ENCODE data around the gene ARFGAP2.

The ARFGAP2 gene

GRCh38 chr11:47154616-47155570 is 21.8 kb downstream of the ARFGAP2 start:
- H3K9ac ChIP-seq (ENCODE audit: low read length) = no peak overlapping the region
- H3K27ac ChIP-seq (ENCODE audit: low read length) = no peak overlapping the region
- H3K4me3 ChIP-seq (ENCODE audit: low read length) = no peak overlapping the region
- H3K27me3 ChIP-seq (ENCODE audit: control insufficient read depth, insufficient read depth, low read length) = no peaks in the 10 kb centered on the region
- no peaks in the 10 kb centered on the region for H3K9me3 ChIP-seq (ENCODE audit: control insufficient read depth, low read depth, low read length)
- H3K36me3 ChIP-seq (ENCODE audit: control insufficient read depth, low read depth, low read length) = no peaks in the 10 kb centered on the region
- peaks cover 4% of the 10 kb centered on the region for H3K4me1 ChIP-seq (ENCODE audit: control insufficient read depth, low read depth, low read length)

- Histone ChIP-seq H3K36me3 (ENCODE audit: control insufficient read depth, low read depth, low read length) (no peaks in the 10 kb centered on the region), H3K9me3 (ENCODE audit: control insufficient read depth, low read depth, low read length) (no peaks in the 10 kb centered on the region), H3K4me3 (ENCODE audit: low read length) (no peak overlapping the region), H3K9ac (ENCODE audit: low read length) (no peak overlapping the region), H3K4me1 (ENCODE audit: control insufficient read depth, low read depth, low read length) (peaks cover 4% of the 10 kb centered on the region), H3K27me3 (ENCODE audit: control insufficient read depth, insufficient read depth, low read length) (no peaks in the 10 kb centered on the region), H3K27ac (ENCODE audit: low read length) (no peak overlapping the region)
Observed at GRCh38 chr11:47152953-47153950, 23.4 kb downstream of the ARFGAP2 start.

- no peak overlapping the region for H3K27ac ChIP-seq (ENCODE audit: low read length)
- H3K9ac ChIP-seq (ENCODE audit: low read length) = no peak overlapping the region
- no peak overlapping the region for H3K4me3 ChIP-seq (ENCODE audit: low read length)
- H3K27me3 ChIP-seq (ENCODE audit: control insufficient read depth, insufficient read depth, low read length) = no peaks in the 10 kb centered on the region
- H3K36me3 ChIP-seq (ENCODE audit: control insufficient read depth, low read depth, low read length) = no peaks in the 10 kb centered on the region
- no peaks in the 10 kb centered on the region for H3K9me3 ChIP-seq (ENCODE audit: control insufficient read depth, low read depth, low read length)
- peaks cover 4% of the 10 kb centered on the region for H3K4me1 ChIP-seq (ENCODE audit: control insufficient read depth, low read depth, low read length)
Observed at GRCh38 chr11:47152126-47152952, 24.3 kb downstream of the ARFGAP2 start.

- H3K4me1 ChIP-seq (ENCODE audit: control insufficient read depth, low read depth, low read length) = peaks cover 4% of the 10 kb centered on the region
- H3K27ac ChIP-seq (ENCODE audit: low read length) = no peak overlapping the region
Observed at GRCh38 chr11:47149782-47150181, 26.9 kb downstream of the ARFGAP2 start.

GRCh38 chr11:47148903-47149531 is 27.7 kb downstream of the ARFGAP2 start:
- H3K4me1 ChIP-seq (ENCODE audit: control insufficient read depth, low read depth, low read length) = peaks cover 4% of the 10 kb centered on the region
- H3K27ac ChIP-seq (ENCODE audit: low read length) = no peak overlapping the region
- H3K36me3 ChIP-seq (ENCODE audit: control insufficient read depth, low read depth, low read length) = no peaks in the 10 kb centered on the region
- H3K4me3 ChIP-seq (ENCODE audit: low read length) = no peak overlapping the region
- no peak overlapping the region for H3K9ac ChIP-seq (ENCODE audit: low read length)
- H3K27me3 ChIP-seq (ENCODE audit: control insufficient read depth, insufficient read depth, low read length) = no peaks in the 10 kb centered on the region
- H3K9me3 ChIP-seq (ENCODE audit: control insufficient read depth, low read depth, low read length) = no peaks in the 10 kb centered on the region

More at GRCh38 chr11:47149782-47150181, 26.9 kb downstream of the ARFGAP2 start:
- Histone ChIP-seq H3K9me3 (ENCODE audit: control insufficient read depth, low read depth, low read length) (no peaks in the 10 kb centered on the region), H3K36me3 (ENCODE audit: control insufficient read depth, low read depth, low read length) (no peaks in the 10 kb centered on the region), H3K4me3 (ENCODE audit: low read length) (no peak overlapping the region), H3K9ac (ENCODE audit: low read length) (no peak overlapping the region), H3K27me3 (ENCODE audit: control insufficient read depth, insufficient read depth, low read length) (no peaks in the 10 kb centered on the region)

- H3K27me3 ChIP-seq (ENCODE audit: control insufficient read depth, insufficient read depth, low read length) = no peaks in the 10 kb centered on the region
- no peaks in the 10 kb centered on the region for H3K36me3 ChIP-seq (ENCODE audit: control insufficient read depth, low read depth, low read length)
- H3K9ac ChIP-seq (ENCODE audit: low read length) = no peak overlapping the region
- H3K9me3 ChIP-seq (ENCODE audit: control insufficient read depth, low read depth, low read length) = no peaks in the 10 kb centered on the region
- no peak overlapping the region for H3K27ac ChIP-seq (ENCODE audit: low read length)
- no peak overlapping the region for H3K4me3 ChIP-seq (ENCODE audit: low read length)
- peaks cover under 1% of the 10 kb centered on the region for H3K4me1 ChIP-seq (ENCODE audit: control insufficient read depth, low read depth, low read length)
Observed at GRCh38 chr11:47148270-47148669, 28.4 kb downstream of the ARFGAP2 start.

- no peaks in the 10 kb centered on the region for H3K9me3 ChIP-seq (ENCODE audit: control insufficient read depth, low read depth, low read length)
- H3K27ac ChIP-seq (ENCODE audit: low read length) = no peak overlapping the region
- H3K9ac ChIP-seq (ENCODE audit: low read length) = no peak overlapping the region
- H3K4me3 ChIP-seq (ENCODE audit: low read length) = no peak overlapping the region
- H3K4me1 ChIP-seq (ENCODE audit: control insufficient read depth, low read depth, low read length) = no peaks in the 10 kb centered on the region
- no peaks in the 10 kb centered on the region for H3K36me3 ChIP-seq (ENCODE audit: control insufficient read depth, low read depth, low read length)
- no peaks in the 10 kb centered on the region for H3K27me3 ChIP-seq (ENCODE audit: control insufficient read depth, insufficient read depth, low read length)
Observed at GRCh38 chr11:47147681-47148080, 29.0 kb downstream of the ARFGAP2 start.

GRCh38 chr11:47147250-47147649 is 29.4 kb downstream of the ARFGAP2 start:
- no peak overlapping the region for H3K4me3 ChIP-seq (ENCODE audit: low read length)
- no peaks in the 10 kb centered on the region for H3K9me3 ChIP-seq (ENCODE audit: control insufficient read depth, low read depth, low read length)
- no peak overlapping the region for H3K27ac ChIP-seq (ENCODE audit: low read length)
- no peaks in the 10 kb centered on the region for H3K27me3 ChIP-seq (ENCODE audit: control insufficient read depth, insufficient read depth, low read length)
- H3K9ac ChIP-seq (ENCODE audit: low read length) = no peak overlapping the region
- H3K36me3 ChIP-seq (ENCODE audit: control insufficient read depth, low read depth, low read length) = no peaks in the 10 kb centered on the region
- peaks cover 3% of the 10 kb centered on the region for H3K4me1 ChIP-seq (ENCODE audit: control insufficient read depth, low read depth, low read length)

GRCh38 chr11:47144541-47144940 is 32.1 kb downstream of the ARFGAP2 start:
- no peaks in the 10 kb centered on the region for H3K27me3 ChIP-seq (ENCODE audit: control insufficient read depth, insufficient read depth, low read length)
- H3K9me3 ChIP-seq (ENCODE audit: control insufficient read depth, low read depth, low read length) = no peaks in the 10 kb centered on the region
- peaks cover 3% of the 10 kb centered on the region for H3K4me1 ChIP-seq (ENCODE audit: control insufficient read depth, low read depth, low read length)
- no peak overlapping the region for H3K9ac ChIP-seq (ENCODE audit: low read length)
- no peak overlapping the region for H3K4me3 ChIP-seq (ENCODE audit: low read length)
- no peak overlapping the region for H3K27ac ChIP-seq (ENCODE audit: low read length)
- no peaks in the 10 kb centered on the region for H3K36me3 ChIP-seq (ENCODE audit: control insufficient read depth, low read depth, low read length)

GRCh38 chr11:47143322-47143721 is 33.4 kb downstream of the ARFGAP2 start:
- no peaks in the 10 kb centered on the region for H3K36me3 ChIP-seq (ENCODE audit: control insufficient read depth, low read depth, low read length)
- H3K27ac ChIP-seq (ENCODE audit: low read length) = no peak overlapping the region
- H3K9ac ChIP-seq (ENCODE audit: low read length) = no peak overlapping the region
- H3K27me3 ChIP-seq (ENCODE audit: control insufficient read depth, insufficient read depth, low read length) = no peaks in the 10 kb centered on the region
- H3K4me1 ChIP-seq (ENCODE audit: control insufficient read depth, low read depth, low read length) = peaks cover 3% of the 10 kb centered on the region
- no peaks in the 10 kb centered on the region for H3K9me3 ChIP-seq (ENCODE audit: control insufficient read depth, low read depth, low read length)
- no peak overlapping the region for H3K4me3 ChIP-seq (ENCODE audit: low read length)

Data from iPS-18a (cell line).